Panc1 (cell line): ENCODE measurements around the gene SAT1. TPM values are rescaled to one million over a fixed set of nuclear protein-coding genes. Genes with fewer than 3 reads are reported as not detected.

Experiments
- ATAC-seq: fragments of 200-7000 bp; cut with Tn5 transposase; 2 replicates; pipeline ENCODE4 v1.9.1; 2020; ENCODE audit warnings: mild to moderate bottlenecking, moderate library complexity
- BruUV-seq: library from RNA; stranded (reverse); fragments of 400-500 nt; replicated peaks from 2 replicates; lab custom pipeline; 2021; lab: Mats Ljungman, UMichigan
- CTCF ChIA-PET: fragments of 300-600 bp; sonication (Branson Sonifier 250); formaldehyde crosslinking; loops from one replicate; lab custom pipeline; 2022; ENCODE audit warnings: antibody characterized with exemption; lab: Charles Lee
- POLR2A ChIA-PET: fragments of 300-600 bp; sonication (Branson Sonifier 250); formaldehyde crosslinking; loops from one replicate; lab custom pipeline; 2022; ENCODE audit warnings: antibody characterized with exemption; lab: Charles Lee
- DNase-seq: peaks from one replicate; pipeline ENCODE4 v3.0.0-alpha.2; 2010; ENCODE audit warnings: low read depth, low spot score
- H3K27ac ChIP-seq: 2 replicates; pipeline ENCODE4 v1.5.1; 2011; ENCODE audit warnings: mild to moderate bottlenecking, low read length, inconsistent platforms
- H3K27me3 ChIP-seq: fragments of 200-500 bp; sonication (Bioruptor generic); 2 replicates; pipeline ENCODE4 v1.6.0; 2014; ENCODE audit warnings: low read length, inconsistent platforms; ENCODE audit not compliant: control insufficient read depth, insufficient read depth
- H3K36me3 ChIP-seq: fragments of 200-500 bp; sonication (Bioruptor generic); 2 replicates; pipeline ENCODE4 v1.5.1; 2014; ENCODE audit warnings: inconsistent platforms, mild to moderate bottlenecking, low read length, moderate library complexity; ENCODE audit not compliant: control insufficient read depth, insufficient read depth
- H3K4me1 ChIP-seq: 2 replicates; pipeline ENCODE4 v1.5.1; 2011; ENCODE audit warnings: inconsistent platforms, mild to moderate bottlenecking, low read length, moderate library complexity; ENCODE audit not compliant: control insufficient read depth, insufficient read depth
- H3K4me3 ChIP-seq, 2 experiments: 2 replicates each; pipeline ENCODE4 v1.5.1; 2011 to 2012; ENCODE audit warnings: low read depth in 2 of 2, low read length in 2 of 2, mild to moderate bottlenecking in 2 of 2, inconsistent platforms in 1 of 2, moderate library complexity in 1 of 2
- H3K9me3 ChIP-seq: fragments of 200-500 bp; sonication (Bioruptor generic); 2 replicates; pipeline ENCODE4 v1.5.1; 2014; ENCODE audit warnings: low read depth, mild to moderate bottlenecking, inconsistent platforms, low read length, moderate library complexity; ENCODE audit not compliant: control insufficient read depth, insufficient read depth
- POLR2AphosphoS5 ChIP-seq: IDR thresholded peaks from 2 replicates; pipeline ENCODE4 v1.6.1; 2012; ENCODE audit warnings: mild to moderate bottlenecking, low read depth, low read length, moderate library complexity
- SIN3A ChIP-seq: IDR thresholded peaks from 2 replicates; pipeline ENCODE4 v1.6.1; 2012; ENCODE audit warnings: low read depth, mild to moderate bottlenecking, low read length, moderate library complexity, borderline replicate concordance; ENCODE audit not compliant: insufficient read depth
- TCF7L2 ChIP-seq: IDR thresholded peaks from 2 replicates; pipeline ENCODE4 v1.6.1; 2011; ENCODE audit warnings: mild to moderate bottlenecking, low read depth, low read length, inconsistent platforms
- in situ Hi-C: cut with HindIII; loops from 2 replicates; pipeline ENCODE4 v1.10.0; 2016; ENCODE audit warnings: low sequenced_read_pairs, low pct_unique_long_range_greater_than_20kb
- intact Hi-C: fragments of 100-400 bp; cut with micrococcal nuclease; formaldehyde crosslinking; loops from one replicate; pipeline ENCODE4 v1.10.0; 2022; ENCODE audit not compliant: unreplicated experiment
- total RNA-seq: library from RNA; stranded (reverse); gene quantifications from one replicate; pipeline ENCODE4 v1.2.1, GENCODE V29; 2021; ENCODE audit not compliant: unreplicated experiment
- TF ChIP-seq, protein P1 (sequence below): fragments of 450-650 bp; IDR thresholded peaks from 2 replicates; pipeline ENCODE4 v1.5.1; 2017; ENCODE audit warnings: mild to moderate bottlenecking
- TF ChIP-seq, protein P2 (sequence below), 2 experiments: IDR thresholded peaks; 2 replicates each; pipeline ENCODE4 v1.6.1; 2011 to 2012; ENCODE audit warnings: low read depth in 2 of 2, control low read depth in 1 of 2, low read length in 1 of 2, mild to moderate bottlenecking in 1 of 2, moderate library complexity in 1 of 2; ENCODE audit not compliant: insufficient read depth in 1 of 2

The SAT1 gene
- total RNA-seq, 1 experiment from 2014 or later = 173 TPM

DNA sequence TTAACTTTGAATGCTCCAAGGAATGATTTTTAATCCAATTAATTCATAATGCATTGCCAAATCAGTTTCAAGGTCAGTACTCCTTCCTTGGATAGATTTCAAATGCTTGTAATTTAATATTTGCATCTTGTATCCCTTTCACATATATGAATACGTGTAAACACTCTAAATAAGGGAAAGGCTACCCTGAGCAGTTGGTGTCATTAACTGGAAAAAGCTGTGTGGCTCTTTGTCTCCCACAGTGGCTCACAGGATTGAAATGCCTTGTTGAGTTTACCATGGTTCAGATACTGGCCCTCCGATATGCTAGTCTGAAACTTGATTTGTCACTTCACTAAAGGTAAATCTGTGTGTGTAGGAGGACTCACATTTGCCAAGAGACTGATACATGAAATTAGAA, 23.2 kb upstream of the SAT1 start:
- intact Hi-C loops = loop anchor here (10.0 kb wide), 1 partner anchor 145 kb away; the partner anchor contains the start of genes APOO and CXorf58
- DNase-seq (no peak), ATAC-seq (no peak)
- BruUV-seq = no TSS peak
- Histone ChIP-seq H3K36me3 (no peaks in the 10 kb centered on the region), H3K27ac (peak overlapping the region; percentile 39; the same call in 1 of the 2 replicates), H3K27me3 (no peaks in the 10 kb centered on the region), H3K9me3 (no peaks in the 10 kb centered on the region), H3K4me1 (no peaks in the 10 kb centered on the region), H3K4me3 (no peak overlapping the region)
- POLR2A ChIA-PET = no interaction called here
- in situ Hi-C loops = no loop called here
- TF ChIP-seq POLR2AphosphoS5 (no peak), TCF7L2 (no peak), SIN3A (no peak)
- TF ChIP-seq, protein P1, sequence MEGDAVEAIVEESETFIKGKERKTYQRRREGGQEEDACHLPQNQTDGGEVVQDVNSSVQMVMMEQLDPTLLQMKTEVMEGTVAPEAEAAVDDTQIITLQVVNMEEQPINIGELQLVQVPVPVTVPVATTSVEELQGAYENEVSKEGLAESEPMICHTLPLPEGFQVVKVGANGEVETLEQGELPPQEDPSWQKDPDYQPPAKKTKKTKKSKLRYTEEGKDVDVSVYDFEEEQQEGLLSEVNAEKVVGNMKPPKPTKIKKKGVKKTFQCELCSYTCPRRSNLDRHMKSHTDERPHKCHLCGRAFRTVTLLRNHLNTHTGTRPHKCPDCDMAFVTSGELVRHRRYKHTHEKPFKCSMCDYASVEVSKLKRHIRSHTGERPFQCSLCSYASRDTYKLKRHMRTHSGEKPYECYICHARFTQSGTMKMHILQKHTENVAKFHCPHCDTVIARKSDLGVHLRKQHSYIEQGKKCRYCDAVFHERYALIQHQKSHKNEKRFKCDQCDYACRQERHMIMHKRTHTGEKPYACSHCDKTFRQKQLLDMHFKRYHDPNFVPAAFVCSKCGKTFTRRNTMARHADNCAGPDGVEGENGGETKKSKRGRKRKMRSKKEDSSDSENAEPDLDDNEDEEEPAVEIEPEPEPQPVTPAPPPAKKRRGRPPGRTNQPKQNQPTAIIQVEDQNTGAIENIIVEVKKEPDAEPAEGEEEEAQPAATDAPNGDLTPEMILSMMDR = no peak
- TF ChIP-seq, protein P2, sequence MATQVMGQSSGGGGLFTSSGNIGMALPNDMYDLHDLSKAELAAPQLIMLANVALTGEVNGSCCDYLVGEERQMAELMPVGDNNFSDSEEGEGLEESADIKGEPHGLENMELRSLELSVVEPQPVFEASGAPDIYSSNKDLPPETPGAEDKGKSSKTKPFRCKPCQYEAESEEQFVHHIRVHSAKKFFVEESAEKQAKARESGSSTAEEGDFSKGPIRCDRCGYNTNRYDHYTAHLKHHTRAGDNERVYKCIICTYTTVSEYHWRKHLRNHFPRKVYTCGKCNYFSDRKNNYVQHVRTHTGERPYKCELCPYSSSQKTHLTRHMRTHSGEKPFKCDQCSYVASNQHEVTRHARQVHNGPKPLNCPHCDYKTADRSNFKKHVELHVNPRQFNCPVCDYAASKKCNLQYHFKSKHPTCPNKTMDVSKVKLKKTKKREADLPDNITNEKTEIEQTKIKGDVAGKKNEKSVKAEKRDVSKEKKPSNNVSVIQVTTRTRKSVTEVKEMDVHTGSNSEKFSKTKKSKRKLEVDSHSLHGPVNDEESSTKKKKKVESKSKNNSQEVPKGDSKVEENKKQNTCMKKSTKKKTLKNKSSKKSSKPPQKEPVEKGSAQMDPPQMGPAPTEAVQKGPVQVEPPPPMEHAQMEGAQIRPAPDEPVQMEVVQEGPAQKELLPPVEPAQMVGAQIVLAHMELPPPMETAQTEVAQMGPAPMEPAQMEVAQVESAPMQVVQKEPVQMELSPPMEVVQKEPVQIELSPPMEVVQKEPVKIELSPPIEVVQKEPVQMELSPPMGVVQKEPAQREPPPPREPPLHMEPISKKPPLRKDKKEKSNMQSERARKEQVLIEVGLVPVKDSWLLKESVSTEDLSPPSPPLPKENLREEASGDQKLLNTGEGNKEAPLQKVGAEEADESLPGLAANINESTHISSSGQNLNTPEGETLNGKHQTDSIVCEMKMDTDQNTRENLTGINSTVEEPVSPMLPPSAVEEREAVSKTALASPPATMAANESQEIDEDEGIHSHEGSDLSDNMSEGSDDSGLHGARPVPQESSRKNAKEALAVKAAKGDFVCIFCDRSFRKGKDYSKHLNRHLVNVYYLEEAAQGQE (IDR thresholded peaks at IDR 0.05; ENCODE audit: insufficient read depth in 1 of 2, low read depth in 2 of 2, low read length in 1 of 2) = no peak
- CTCF ChIA-PET = no interaction called here

DNA sequence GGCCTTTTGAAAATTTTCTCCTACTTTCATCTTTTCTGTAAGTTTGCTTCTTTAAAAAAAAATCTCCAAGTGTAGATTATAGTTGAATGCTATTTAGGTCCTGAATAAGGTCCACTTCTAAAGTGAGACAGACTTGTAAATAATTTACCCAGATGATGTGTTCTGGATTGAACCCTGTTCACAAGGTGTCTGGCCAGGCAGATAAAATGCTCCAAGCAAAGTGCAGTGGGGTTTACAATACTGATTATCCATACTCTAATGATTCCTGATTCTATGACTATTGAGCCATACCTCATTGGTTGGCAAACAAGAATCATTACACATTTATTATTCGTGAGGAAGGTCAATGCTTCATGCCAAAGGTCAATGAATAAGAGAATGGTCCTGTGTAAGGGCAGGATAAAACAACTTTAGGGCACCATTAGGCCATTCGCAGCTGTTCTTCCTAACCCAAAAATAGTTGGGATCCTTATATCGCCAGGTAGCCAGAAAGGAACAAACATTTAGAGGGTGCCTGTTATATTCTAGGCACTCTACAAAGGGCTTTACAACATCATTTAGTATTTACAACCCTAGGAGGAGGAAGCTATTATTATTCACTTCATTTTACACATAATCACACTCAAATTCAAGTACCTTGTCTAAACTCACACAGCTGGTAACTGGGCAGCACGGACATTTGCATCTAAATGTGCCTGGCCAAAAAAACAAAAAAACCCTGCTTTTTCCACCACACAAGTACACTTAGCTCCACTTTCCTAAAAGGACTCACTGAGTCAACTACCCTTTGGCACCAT, 18.6 kb upstream of the SAT1 start:
- no peak for TF ChIP-seq TCF7L2
- TF ChIP-seq, protein P1 = no peak
- TF ChIP-seq, protein P2 (IDR thresholded peaks at IDR 0.05; ENCODE audit: insufficient read depth in 1 of 2, low read depth in 2 of 2, low read length in 1 of 2) = no peak
- no peak for TF ChIP-seq POLR2AphosphoS5
- TF ChIP-seq SIN3A = no peak
- Histone ChIP-seq H3K27ac (peak overlapping the region; percentile 75), H3K36me3 (no peaks in the 10 kb centered on the region), H3K4me3 (peak overlapping the region; percentile 45 to 70), H3K27me3 (no peaks in the 10 kb centered on the region), H3K9me3 (no peaks in the 10 kb centered on the region), H3K4me1 (no peaks in the 10 kb centered on the region)
- intact Hi-C loops (no loop called here), in situ Hi-C loops (no loop called here)
- CTCF ChIA-PET = no interaction called here
- POLR2A ChIA-PET = no interaction called here
- no peak for DNase-seq
- no peak for ATAC-seq
- BruUV-seq = no TSS peak
